Activated T-cell treated with anti-CD3 and anti-CD28 coated beads, Interleukin-2, amount 50 U/mL, for 4 hours (primary cell): ENCODE results near the gene IMPA2. TPM values are rescaled to one million over a fixed set of nuclear protein-coding genes. Genes with fewer than 3 reads are reported as not detected.
"Not testable (repeated sequence)": the region's sequence is repeated elsewhere in the genome, so short reads cannot be mapped to it uniquely, and the experiment has no call there.

ENCODE experiments used
- ATAC-seq, 2 donors: fragments of 200-7000 bp; cut with Tn5 transposase; one replicate each; pipeline ENCODE4 v1.10.0; 2021
- DNase-seq: peaks from one replicate; pipeline ENCODE4 v3.0.0-alpha.2; 2020
- H3K27me3 Mint-ChIP-seq: one replicate; pipeline ENCODE4 v1.8.0; 2021; ENCODE audit warnings: low read depth, mixed read lengths
- H3K36me3 Mint-ChIP-seq: one replicate; pipeline ENCODE4 v1.8.0; 2022; ENCODE audit warnings: mixed read lengths; ENCODE audit not compliant: insufficient read depth
- H3K4me1 Mint-ChIP-seq: one replicate; pipeline ENCODE4 v1.8.0; 2021; ENCODE audit warnings: low read depth, mixed read lengths
- H3K4me3 Mint-ChIP-seq: one replicate; pipeline ENCODE4 v1.8.0; 2021; ENCODE audit warnings: mild to moderate bottlenecking, moderate library complexity, mixed read lengths
- H3K9me3 Mint-ChIP-seq: one replicate; pipeline ENCODE4 v1.8.0; 2021; ENCODE audit warnings: mixed read lengths
- total RNA-seq, 3 donors: library from RNA; stranded (reverse); gene quantifications; one replicate each; pipeline ENCODE4 v1.2.1, GENCODE V29; 2021

Gene IMPA2
- total RNA-seq, 3 donors from 2014 or later: 7.3 to 11.4 (median 9.8) TPM

DNA sequence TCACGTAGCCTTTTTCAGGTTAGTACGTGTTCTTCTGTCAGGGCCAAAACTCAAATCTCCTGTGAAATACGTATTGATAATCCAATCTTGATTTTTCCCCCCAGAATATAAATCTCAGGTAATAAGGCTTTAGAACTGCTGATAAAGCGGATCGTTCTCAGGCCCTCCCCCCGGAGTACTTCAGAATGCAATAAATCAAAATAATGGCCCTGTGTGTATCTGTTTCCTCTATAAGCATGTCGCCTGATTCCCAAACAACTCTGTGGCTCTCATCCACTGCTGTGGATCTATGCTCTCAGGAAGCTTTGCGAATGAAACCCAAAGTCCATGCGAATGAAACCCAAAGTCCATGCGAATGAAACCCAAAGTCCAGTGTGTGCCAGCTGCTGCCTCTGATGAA, 49.4 kb downstream of the IMPA2 start:
- Mint-ChIP-seq H3K27me3 (no peaks in the 10 kb centered on the region), H3K4me3 (no peak overlapping the region), H3K4me1 (no peaks in the 10 kb centered on the region), H3K9me3 (no peaks in the 10 kb centered on the region), H3K36me3 (peaks cover 7% of the 10 kb centered on the region)
- ATAC-seq (no peak), DNase-seq (no peak)

DNA sequence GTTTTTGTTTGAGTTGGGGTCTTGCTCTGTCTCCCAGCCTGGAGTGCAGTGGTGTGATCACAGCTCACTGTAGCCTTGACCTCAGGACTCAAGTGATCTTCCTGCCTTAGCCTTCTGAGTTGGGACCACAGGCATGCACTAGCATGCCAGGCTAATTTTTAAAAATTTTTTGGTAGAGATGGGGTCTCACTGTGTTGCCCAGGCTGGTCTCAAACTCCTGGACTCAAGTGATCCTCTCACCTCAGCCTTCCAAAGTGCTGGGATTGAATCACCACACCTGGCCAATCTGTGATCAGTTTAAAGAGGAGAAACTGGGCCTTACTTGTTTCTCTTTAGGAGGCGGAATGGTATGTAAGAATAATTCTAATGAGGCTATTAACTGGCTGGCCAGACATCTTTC, 49.9 kb downstream of the IMPA2 start:
- Mint-ChIP-seq H3K4me3 (no peak overlapping the region), H3K4me1 (no peaks in the 10 kb centered on the region), H3K9me3 (no peaks in the 10 kb centered on the region), H3K27me3 (no peaks in the 10 kb centered on the region), H3K36me3 (peaks cover 7% of the 10 kb centered on the region)
- DNase-seq (no peak), ATAC-seq (no peak)

DNA sequence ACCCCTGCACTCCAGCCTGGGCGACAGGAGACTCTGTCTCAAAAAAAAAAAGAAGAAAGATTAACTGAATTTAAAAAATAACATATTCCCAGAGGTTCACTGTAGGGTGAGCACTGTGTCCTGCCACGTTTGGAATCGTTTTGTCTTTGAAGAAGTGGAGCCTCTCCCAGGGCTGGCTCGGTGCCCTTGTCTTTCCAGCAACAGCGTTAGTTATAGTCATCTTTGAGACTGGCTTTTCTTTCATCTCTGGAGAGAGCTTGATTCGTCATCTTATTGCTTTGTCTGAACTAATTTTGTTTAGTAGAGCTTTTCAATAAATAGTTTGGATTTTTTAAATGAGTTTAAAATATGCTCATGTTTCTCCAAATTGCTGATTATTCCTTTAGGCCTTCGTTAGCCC, 50.5 kb downstream of the IMPA2 start:
- Mint-ChIP-seq H3K9me3 (no peaks in the 10 kb centered on the region), H3K4me1 (no peaks in the 10 kb centered on the region), H3K27me3 (peaks cover 4% of the 10 kb centered on the region), H3K36me3 (peaks cover 7% of the 10 kb centered on the region), H3K4me3 (no peak overlapping the region)
- ATAC-seq (no peak), DNase-seq (no peak)

DNA sequence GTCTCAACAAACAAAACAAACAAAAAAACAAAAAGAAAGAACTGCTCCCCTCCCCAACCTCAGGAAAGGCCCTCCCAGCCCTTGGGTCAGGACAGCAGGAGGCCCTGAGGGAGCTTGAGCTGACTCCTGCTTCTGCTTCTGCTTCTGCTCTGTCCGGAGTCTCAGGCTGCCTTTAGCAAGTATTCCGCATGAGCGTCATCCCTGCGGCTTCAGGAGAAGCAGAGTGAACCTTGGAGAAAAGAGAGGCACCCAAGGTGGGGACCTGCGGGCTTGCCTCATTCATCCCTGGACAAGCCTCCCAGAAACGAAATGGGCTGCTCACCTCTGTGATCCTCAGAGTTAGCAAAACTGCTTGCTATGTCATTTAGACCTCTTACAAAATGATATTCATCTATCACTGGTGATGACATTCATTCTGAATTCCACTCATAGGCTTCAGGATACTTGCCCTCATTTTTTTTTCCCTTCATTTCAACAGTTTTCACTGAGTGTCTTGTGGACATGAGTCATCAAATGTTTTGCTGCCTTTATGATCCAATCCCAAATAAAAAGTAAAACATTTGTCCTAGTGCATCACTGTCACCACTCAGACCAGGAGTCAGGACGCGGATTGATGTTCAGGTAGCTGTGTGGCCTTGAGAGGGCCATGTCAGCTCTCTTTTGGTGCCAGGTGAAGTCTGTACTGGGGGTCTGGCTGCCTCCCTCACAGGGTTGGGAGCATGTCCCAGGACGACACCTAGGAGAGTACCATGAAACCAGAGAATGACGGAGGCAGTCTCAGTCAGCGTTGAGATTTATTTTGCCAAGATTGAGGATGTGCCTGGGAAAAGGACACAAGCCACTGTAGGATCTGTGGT, 51.7 kb downstream of the IMPA2 start:
- no peak for ATAC-seq
- no peak overlapping the region for H3K4me3 Mint-ChIP-seq
- no peaks in the 10 kb centered on the region for H3K4me1 Mint-ChIP-seq
- no peaks in the 10 kb centered on the region for H3K9me3 Mint-ChIP-seq
- H3K27me3 Mint-ChIP-seq: peaks cover 14% of the 10 kb centered on the region
- peaks cover 7% of the 10 kb centered on the region for H3K36me3 Mint-ChIP-seq
- DNase-seq: no peak

DNA sequence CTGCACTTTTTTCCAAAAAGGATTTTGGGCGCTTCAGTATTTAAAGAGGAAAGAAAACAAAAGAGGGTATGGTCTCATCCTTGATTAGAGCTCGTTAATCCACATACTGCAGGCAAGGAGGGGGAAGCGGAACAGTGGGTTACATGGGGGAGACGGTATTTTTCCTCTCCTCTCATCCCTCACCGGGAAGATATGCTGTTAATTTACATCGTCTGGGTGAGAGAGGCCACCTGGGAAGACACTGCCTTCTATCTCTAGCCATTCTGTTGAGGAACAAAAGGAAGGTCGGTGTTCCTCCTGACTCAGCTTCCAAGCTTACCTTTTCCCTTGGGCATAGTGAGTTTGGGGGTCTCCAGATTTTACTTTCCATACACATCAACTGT, 52.3 kb downstream of the IMPA2 start:
- H3K27me3 Mint-ChIP-seq: peaks cover 17% of the 10 kb centered on the region
- DNase-seq: no peak

DNA sequence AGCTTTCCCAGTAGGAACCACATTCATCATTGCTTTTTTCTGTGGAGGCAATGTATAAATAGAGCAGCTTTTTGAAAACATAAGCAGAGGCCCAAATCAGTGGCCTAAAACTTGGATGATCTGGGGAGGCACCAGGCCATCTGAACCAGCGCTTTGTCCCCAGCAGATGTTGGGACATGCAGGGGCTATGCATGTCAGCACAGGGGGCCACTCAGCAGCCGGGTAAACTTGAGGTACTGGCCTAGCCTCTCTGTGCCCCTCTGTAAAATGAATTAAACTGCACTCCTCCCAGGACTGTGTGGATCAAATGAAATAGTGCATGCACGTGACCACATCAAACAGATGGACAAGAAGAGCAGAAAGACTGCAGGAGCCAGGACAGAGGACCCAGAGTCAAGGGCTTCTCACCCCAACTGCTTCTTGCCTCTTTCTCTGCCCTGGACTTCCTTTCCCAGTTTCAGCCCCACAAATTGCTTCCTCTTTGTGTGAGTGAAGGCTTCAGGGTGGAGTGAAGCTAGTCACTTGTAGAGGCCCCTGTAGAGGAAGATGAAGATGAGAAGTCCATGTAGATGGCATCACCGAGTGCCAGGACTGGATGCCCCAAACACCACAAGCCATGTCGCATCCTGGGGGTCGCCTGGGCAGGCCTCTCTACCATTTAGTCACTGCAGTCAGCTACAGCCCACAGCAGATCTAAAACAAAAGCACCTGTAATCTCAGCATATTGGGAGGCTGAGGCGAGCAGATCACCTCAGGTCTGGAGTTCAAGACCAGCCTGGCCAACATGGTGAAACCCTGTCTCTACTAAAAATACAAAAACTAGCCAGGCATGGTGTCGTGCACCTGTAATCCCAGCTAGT, 53.2 kb downstream of the IMPA2 start:
- Mint-ChIP-seq H3K4me1 (no peaks in the 10 kb centered on the region), H3K36me3 (peaks cover 7% of the 10 kb centered on the region), H3K9me3 (no peaks in the 10 kb centered on the region), H3K27me3 (peaks cover 17% of the 10 kb centered on the region), H3K4me3 (no peak overlapping the region)
- DNase-seq: no peak
- ATAC-seq: no peak

More for the DNA sequence above, 52.3 kb downstream of the IMPA2 start:
- ATAC-seq: no peak
- H3K9me3 Mint-ChIP-seq: no peaks in the 10 kb centered on the region
- no peak overlapping the region for H3K4me3 Mint-ChIP-seq
- peaks cover 7% of the 10 kb centered on the region for H3K36me3 Mint-ChIP-seq
- H3K4me1 Mint-ChIP-seq: no peaks in the 10 kb centered on the region

DNA sequence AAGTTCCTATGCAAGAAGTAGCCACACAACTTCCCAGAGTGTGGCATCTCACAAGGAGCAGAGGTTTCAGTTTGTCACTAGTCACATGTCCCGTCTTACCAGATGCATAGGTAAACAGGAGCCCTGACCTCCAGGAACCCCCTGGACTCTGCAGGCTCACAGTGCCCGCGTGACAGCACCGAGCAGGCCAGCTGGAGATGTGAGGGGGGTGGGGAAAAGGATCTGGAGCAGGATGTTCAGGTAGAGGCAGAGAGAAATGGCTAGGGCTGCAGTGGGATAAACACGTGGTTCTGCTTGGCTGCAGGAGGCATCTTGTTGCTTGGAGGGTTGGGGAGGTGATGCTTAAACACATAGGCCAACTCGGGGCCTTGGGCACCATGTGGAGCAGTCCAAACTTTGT, 54.2 kb downstream of the IMPA2 start:
- no peak for ATAC-seq
- no peaks in the 10 kb centered on the region for H3K4me1 Mint-ChIP-seq
- DNase-seq: no peak
- no peaks in the 10 kb centered on the region for H3K9me3 Mint-ChIP-seq
- no peak overlapping the region for H3K4me3 Mint-ChIP-seq
- H3K36me3 Mint-ChIP-seq: peaks cover 6% of the 10 kb centered on the region
- H3K27me3 Mint-ChIP-seq: peaks cover 23% of the 10 kb centered on the region

DNA sequence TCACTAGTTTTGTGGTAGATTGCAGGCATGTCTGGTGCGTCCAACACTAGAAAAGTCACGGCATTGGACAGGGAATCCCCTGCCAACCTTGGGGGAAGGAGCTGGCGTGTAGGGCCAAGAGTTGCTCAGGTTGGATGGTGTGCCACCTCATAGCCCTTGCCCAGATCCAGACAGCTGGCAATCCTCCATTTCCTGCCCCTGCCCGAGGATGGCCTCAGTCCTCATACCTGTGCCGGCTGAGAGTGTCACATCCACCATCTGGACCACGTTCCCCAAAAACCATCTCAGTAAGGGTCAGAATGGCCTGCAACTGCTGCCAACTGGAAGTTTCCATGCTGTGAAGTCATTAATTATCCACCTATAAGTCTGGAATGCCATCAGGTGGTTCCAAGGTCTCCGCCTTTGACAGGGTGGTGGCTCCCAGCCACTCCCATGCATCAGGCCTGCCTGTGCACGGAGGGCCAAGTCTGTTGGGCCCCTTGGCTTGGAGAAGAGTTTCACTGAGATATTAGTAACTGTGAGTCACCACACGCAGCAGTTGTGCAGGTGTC, 55.0 kb downstream of the IMPA2 start:
- ATAC-seq: no peak
- Mint-ChIP-seq H3K36me3 (peaks cover 2% of the 10 kb centered on the region), H3K4me1 (no peaks in the 10 kb centered on the region), H3K4me3 (no peak overlapping the region), H3K27me3 (peaks cover 23% of the 10 kb centered on the region), H3K9me3 (no peaks in the 10 kb centered on the region)
- no peak for DNase-seq

DNA sequence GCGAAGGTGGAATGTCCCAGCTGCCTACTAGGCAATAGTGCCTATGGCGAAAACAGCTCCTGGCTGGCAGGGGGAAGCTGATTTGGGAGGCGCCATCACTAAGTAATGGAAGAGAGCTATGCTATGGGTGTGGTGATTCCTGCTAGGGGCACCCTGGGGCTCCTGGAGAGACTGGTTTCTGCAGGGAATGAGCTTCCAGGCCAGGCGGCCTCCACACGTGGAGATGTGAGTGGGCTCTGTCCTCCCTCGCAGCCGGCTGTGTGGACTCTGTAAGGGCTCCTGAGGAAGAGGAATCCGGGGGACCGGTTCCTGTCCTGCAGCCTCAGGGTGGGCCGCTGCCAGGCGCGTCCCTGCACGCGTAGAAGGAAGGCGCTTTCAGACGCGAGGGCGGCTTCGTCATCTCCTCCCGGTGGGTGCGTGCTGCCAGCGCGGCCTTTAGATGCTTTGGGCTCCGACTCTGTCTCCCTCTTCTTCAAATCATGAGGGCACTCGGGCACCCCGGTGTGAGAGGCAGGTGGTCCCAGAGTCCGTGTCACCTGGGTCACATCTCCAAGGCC, 56.9 kb downstream of the IMPA2 start:
- DNase-seq: peak; percentile 17
- Mint-ChIP-seq H3K36me3 (peaks cover 1% of the 10 kb centered on the region), H3K4me3 (peak overlapping the region; percentile 48), H3K27me3 (peaks cover 23% of the 10 kb centered on the region), H3K4me1 (no peaks in the 10 kb centered on the region), H3K9me3 (no peaks in the 10 kb centered on the region)
- ATAC-seq: peak; percentile 36 to 65

DNA sequence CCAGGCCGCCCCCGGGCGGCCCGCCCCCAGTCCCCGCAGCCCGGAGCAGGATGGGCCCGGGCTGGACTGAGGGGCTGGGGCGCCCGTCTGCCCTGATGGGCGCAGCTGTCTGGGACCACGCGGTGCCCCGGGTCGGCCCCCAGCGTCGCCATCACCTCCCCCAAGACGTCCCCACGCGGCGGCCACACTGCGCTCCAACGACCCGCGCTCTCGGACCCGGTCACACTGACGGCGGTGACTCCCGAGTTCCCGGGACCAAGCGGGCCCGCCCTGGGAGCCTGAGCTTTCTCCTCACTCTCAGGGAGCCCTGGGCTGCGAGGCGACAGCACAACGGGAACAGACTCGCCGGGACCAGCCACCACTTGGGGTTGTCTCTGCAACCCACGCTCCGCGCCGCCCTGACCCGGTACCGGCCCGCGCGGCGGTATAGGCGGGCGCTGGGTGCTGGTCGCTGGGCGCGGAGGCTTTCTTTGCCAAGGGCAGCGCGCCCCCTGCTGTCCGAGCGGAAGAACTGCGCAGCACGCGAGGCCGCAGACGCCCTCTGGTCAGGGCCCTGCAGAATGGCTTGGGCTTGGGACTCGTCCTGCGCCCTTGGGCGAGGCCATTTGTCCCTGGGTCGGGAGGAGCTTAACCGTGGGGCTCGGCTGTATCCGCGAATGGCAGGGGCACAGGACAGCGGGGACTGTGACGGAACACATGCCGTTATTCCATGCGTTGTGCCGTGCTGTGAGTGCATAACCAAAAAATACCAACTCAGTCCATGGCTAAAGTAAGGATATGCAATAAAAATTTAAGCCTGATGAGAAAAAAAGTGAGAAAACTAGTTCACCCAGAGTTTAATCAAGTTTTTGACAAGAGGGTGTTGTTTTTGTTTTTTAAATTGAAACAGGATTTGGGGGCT, 57.6 kb downstream of the IMPA2 start:
- peak; percentile 89 to 90 for ATAC-seq
- Mint-ChIP-seq H3K4me3 (peak overlapping the region; percentile 52), H3K36me3 (no peaks in the 10 kb centered on the region), H3K9me3 (no peaks in the 10 kb centered on the region), H3K4me1 (no peaks in the 10 kb centered on the region), H3K27me3 (peaks cover 23% of the 10 kb centered on the region)
- DNase-seq: peak; percentile 73

DNA sequence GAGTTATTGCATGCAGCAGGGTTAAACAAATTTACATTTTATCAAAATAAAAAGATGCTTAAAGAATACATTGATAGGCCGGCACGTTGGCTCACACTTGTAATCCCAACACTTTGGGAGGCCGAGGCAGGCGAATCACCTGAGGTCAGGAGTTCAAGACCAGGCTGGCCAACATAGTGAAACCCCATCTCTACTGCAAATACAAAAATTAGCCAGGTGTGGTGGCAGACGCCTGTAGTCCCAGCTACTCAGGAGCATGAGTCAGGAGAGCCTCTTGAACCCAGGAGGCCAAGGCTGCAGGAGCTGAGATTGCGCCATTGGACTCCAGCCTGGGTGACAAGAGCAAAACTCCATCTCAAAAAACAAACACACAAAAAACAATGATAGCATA, 58.2 kb downstream of the IMPA2 start:
- ATAC-seq, H3K36me3 Mint-ChIP-seq: not testable (repeated sequence)

DNA sequence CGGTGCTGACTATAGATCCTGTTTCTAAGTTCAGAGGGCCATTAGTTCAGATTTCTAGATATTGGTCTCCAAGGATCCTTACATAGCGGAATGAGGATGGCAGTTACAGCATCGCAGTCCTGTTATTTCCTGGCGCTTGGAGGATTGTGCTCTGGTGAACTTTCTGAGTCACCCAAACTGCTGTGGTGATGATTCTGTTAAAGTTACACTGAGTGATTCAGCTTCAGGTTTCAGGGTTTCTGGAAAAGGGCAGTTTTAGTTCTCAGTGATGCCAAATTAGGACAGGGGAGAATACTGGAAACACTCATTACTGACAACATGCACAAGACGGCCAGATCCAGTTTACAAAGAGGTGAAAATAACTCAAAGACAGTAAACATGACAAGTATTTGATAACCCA, 60.3 kb downstream of the IMPA2 start:
- H3K27me3 Mint-ChIP-seq: peaks cover 26% of the 10 kb centered on the region
- no peaks in the 10 kb centered on the region for H3K4me1 Mint-ChIP-seq
- DNase-seq: no peak
- no peak overlapping the region for H3K4me3 Mint-ChIP-seq
- ATAC-seq: peak in 1 of 2 donors; percentile 31
- no peaks in the 10 kb centered on the region for H3K9me3 Mint-ChIP-seq
- H3K36me3 Mint-ChIP-seq: no peaks in the 10 kb centered on the region

More for the DNA sequence above, 58.2 kb downstream of the IMPA2 start:
- not testable (repeated sequence) for H3K9me3 Mint-ChIP-seq, H3K4me1 Mint-ChIP-seq, DNase-seq, H3K4me3 Mint-ChIP-seq
- H3K27me3 Mint-ChIP-seq: peaks cover 27% of the 10 kb centered on the region

DNA sequence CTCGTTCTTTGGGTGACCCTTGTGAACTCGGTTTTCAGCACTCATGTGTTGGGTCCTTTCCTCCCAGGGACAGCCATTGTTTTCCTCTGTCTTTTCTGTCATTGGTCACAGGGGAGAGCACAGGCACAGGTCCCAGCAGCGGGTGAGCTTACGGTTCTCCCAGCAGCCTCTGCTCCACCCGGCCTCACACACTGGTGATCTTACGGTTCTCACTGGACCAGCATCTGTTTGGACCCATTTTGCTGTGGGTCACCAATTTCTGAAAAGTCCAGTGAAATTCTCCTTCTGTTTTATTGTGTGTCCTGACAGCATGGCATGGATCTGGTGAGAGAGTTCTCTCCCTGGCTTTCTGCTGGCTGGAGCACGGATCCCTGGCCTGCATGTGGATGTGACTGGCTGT, 62.5 kb downstream of the IMPA2 start:
- H3K4me3 Mint-ChIP-seq: no peak overlapping the region
- H3K36me3 Mint-ChIP-seq: no peaks in the 10 kb centered on the region
- H3K27me3 Mint-ChIP-seq: peaks cover 10% of the 10 kb centered on the region
- no peaks in the 10 kb centered on the region for H3K9me3 Mint-ChIP-seq
- H3K4me1 Mint-ChIP-seq: peaks cover 3% of the 10 kb centered on the region
- DNase-seq (no peak), ATAC-seq (no peak)
